ENCODE measurements around the gene WDR73.
A peak's percentile ranks its signal among the peaks of the same experiment; 100 is the strongest.
"Not testable (repeated sequence)": the region's sequence is repeated elsewhere in the genome, so short reads cannot be mapped to it uniquely, and the experiment has no call there.

WDR73 gene

DNA sequence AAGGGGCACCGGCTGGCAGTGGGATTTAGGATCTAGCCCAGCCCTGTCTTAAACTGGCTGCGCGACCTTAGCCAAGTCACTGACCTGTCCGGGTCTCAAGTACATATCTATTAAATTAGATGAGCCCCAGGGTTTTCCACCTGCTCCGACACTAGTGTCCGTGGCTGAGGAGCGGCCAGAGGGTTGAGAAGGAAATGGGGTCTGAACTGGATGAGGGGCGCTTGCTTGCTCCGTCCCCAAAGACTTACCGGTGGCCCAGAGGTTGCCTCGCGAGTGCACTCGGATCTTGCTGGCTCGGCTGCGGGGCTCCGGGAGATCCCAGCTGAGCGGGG is 3.6 kb upstream of the WDR73 start:
- DNase-seq (ENCODE audit: low spot score), result no peak

DNA sequence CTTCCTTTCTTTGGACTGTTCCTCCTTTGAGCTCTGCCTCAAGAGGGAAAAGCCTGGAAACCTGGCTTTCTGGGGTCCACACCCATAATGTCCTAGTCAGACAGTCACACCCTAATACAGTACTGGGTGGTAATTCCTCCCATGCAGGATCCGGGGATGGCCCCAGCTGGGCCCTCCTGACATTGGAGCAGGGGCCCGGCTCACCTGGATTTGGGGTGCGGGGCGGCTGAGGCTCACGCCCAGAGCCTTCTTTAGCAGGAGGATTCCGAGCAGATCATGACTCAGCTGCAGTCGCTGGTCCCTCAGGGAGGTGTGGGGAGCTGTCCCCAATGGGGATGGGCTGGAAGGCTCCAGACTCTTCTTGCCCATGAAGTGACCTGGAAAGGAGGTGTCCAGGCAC is 2.9 kb upstream of the WDR73 start:
- no peak for DNase-seq (ENCODE audit: low spot score)

DNA sequence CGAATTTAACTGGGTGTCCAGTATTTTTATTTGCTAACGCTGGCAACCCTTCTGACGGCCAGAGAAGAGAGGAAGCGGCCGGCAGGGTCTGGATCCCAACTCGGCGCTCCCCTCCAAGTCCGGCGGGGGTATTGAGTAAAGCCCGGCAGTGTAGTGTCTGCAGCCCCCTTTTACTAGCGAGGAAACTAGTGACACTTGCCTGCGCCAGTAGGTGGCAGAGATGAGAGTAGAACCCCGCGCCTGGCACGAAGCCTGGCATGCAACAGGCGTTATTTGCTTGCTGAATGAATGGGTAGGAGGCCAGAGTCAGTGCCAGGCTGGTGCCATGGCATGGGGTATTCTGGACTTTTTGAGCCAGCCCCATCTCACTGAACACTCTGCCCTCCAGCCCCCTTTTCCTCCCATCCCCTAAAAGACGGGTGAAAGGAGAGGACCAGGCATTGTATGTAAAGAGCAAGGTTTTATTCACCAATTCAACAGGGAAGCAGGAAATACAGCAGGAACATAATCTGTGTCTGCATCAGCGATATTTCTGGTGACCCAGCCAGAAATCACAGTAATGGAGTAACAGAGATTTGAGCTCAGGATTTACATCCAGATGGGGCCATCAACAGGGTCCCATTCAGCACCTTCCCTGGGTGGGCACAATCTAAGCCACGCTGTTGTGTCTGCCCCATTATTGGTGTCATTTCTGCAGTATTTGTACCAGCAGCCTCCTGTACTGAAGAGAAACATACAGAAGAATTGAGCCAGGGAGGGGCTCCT is 788 bp upstream of the WDR73 start:
- peak; percentile 93 for DNase-seq (ENCODE audit: low spot score)

DNA sequence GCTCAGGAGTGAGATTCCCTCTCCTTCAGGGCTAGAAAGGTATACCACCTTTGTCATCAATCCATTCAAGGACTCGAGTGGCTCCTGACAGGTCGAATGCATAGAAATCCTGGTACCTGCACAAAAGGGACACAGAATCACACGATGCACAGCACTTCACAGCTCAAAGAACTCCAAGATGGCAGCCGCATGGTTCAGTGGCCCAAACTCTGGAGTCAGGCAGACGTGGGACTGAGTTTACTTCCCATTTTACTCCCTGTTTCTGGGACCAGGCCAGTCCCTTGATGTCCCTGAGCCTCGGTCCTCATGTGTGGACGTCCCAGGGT is 536 bp downstream of the WDR73 start:
- DNase-seq (ENCODE audit: low spot score), result no peak

DNA sequence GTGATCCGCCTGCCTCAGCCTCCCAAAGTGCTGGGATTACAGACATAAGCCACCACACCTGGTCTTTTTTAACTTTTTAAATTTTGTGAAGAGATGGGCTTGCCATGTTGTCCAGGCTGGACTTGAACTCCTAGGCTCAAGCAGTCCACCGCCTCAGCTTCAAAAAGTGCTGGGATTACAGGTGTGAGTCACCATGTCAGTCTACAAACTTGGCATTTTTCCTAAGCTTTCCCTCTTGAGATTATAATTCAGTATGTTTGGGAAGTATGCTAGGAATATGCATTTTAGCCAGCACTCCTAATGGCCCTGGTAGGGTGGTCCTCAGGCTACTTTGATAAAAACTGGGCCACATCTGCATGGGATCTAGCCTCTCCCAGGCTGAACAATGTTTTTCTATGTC is 4.4 kb downstream of the WDR73 start:
- DNase-seq (ENCODE audit: low spot score), result no peak

DNA sequence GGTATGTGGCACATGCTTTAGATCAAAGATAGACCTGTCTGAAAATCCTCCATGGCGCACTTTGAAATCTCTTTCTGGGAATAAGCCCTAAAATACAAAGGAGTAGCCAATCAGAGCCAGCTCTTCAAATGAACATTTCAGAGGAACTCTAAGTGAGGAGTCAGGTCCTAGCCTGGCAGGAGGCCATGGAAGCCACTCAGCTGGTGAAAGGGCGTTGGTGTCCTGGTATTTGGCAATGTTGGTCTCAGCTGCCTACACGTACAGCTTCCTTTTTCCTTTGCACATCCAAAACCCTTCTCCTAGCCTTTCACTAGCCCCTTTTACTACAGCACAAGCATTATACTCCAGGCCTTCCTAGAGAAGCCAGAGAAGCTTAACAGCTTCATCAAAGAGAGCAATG is 5.5 kb downstream of the WDR73 start:
- no peak for DNase-seq (ENCODE audit: low spot score)

DNA sequence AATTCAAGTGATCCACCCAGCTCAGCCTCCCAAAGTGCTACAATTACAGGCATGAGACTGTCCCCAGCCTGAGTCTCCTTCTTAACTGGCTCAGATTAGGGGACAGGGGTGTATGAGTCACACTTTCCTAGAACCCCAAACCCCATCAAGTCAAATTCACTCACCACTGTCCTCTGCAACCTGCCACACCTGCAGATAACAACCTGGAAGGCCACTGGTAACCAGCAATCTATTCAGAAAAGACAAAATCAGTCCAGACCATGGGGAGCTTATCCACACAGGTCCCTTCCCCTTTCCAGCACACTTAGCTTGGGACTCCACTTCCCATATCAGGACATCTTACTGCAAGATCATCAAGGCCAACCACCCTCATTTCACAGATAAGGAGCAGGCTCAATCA is 6.4 kb downstream of the WDR73 start:
- DNase-seq (ENCODE audit: low spot score), result no peak

DNA sequence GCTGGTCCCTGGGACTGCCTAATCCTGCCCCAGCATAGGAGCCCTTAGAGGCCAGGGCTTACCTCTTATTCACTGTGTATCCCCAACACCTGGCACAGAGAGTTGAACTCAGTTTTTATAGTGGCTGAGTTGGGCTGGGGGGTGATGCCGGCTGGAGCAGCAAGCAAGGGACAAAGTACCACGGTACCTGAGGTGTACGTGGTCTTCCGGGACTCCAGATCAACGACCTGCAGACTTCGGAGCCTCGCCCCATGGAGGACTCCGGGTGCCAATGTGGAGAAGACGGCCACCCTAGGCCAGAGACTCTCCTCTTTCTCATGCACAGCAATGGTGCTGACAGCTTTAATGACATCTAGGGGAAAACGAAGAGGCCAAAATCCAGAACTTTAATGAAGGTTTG is 8.1 kb downstream of the WDR73 start:
- no peak for DNase-seq (ENCODE audit: low spot score)

DNA sequence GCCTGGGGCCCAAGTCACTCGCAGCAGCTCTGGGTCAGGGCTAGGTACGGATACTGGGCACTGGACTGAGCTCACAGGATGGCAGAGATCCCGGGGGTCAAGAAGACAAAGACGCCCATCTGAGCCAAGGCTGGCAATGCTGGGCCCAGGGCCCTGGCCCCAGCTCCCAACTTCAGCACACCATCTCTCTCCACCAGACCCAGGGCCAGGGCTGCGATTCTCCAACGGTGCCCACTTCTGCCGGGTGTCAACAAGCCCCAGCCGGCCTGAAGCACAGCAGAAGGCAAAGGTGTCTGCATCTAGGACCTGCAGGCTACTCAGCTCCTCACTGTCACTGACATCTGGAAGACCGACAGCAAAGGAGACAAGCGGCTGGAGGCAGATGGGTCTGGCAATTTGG is 8.6 kb downstream of the WDR73 start:
- DNase-seq (ENCODE audit: low spot score), result no peak

DNA sequence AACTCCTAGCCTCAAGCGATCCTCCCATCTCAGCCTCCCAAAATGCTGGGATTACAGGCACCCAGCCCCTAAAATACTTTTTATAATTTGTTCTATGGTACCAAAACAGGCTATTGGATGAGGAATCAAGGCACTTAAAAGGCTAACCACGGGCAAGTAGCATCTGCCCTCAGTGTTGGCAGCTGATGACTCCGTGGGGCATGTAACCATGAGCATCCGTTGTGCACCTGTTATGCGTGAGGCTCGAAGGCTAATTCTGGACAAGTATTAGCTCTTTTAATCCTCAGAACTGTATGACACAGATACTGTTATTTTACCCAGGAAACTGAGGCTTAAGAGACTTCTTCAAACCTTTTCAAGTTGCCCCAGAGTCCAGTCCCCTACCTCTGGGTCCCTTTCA is 10.2 kb downstream of the WDR73 start:
- DNase-seq (ENCODE audit: low spot score), result no peak

DNA sequence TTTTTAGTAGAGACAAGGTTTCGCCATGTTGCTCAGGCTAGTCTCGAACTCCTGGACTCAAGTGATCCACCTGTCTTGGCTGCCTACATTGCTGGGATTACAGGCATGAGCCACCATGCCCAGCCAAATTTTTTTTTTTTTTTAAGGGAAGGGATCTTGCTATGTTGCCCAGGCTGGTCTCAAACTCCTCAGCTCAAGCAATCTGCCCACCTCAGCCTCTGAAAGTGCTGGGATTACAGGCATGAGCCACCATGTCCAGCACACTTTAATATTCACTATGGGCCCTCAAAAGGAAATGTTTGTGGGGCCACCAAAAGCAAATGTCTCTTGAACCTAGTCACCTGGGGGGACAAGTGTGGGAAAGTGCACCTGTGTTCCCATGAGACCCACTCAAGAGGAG is 11.4 kb downstream of the WDR73 start:
- DNase-seq (ENCODE audit: low spot score), result not testable (repeated sequence)

DNA sequence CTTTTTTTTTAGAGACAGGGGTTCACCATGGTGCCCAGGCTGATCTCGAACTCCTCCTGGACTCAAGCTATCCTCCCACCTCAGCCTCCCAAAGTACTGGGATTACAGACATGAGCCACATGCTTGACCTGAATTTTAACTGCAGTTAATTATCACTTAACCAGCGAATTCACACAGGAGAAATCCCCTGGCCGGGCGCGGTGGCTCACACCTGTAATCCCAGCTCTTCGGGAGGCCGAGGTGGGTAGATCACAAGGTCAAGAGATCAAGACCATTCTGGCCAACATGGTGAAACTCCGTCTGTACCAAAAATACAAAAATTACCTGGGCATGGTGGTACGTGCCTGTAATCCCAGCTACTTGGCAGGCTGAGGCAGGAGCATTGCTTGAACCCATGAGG is 12.2 kb downstream of the WDR73 start:
- DNase-seq (ENCODE audit: low spot score), result not testable (repeated sequence)

DNA sequence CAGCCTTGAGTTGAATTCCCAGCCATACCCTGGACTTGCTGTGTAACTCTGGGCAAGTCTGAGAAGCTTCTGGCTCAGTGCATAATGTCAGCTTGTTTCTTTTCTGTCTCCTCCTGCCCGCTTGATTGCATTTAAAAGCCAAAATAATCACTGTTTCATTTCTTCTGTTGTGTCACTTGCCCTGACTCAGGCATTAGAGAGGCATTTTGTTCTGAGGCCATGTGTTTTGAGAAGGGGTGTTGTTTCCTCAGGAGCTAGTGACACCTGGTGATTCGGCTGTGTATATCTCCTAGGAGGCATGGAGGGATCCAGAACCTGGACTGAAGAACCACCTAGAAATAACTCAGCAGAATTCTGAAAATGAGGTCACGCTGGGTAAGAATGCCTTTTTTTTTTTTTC is 16.0 kb downstream of the WDR73 start:
- DNase-seq (ENCODE audit: low spot score), result peak; percentile 44

DNA sequence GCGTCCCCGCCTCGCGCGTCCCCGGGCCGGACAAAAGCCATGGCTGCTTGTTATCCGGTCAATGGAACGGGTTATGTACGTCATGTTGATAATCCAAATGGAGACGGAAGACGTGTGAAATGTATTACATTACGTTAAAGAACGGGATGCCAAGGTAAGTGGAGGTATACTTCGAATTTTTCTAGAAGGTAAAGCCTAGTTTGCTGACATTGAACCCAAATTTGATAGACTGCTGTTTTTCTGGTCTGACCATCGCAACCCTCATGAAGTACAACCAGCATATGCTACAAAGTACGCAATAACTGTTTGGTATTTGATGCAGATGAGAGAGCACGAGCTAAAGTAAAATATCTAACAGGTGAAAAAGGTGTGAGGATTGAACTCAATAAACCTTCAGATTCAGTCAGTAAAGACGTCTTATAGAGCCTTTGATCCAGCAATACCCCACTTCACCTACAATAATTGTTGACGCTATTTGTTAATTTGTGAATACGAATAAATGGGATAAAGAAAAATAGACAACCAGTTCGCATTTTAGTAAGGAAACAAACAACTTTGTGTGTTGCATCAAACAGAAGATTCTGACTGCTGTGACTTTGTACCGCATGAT is 19.8 kb downstream of the WDR73 start:
- no peak for DNase-seq (ENCODE audit: low spot score)

DNA sequence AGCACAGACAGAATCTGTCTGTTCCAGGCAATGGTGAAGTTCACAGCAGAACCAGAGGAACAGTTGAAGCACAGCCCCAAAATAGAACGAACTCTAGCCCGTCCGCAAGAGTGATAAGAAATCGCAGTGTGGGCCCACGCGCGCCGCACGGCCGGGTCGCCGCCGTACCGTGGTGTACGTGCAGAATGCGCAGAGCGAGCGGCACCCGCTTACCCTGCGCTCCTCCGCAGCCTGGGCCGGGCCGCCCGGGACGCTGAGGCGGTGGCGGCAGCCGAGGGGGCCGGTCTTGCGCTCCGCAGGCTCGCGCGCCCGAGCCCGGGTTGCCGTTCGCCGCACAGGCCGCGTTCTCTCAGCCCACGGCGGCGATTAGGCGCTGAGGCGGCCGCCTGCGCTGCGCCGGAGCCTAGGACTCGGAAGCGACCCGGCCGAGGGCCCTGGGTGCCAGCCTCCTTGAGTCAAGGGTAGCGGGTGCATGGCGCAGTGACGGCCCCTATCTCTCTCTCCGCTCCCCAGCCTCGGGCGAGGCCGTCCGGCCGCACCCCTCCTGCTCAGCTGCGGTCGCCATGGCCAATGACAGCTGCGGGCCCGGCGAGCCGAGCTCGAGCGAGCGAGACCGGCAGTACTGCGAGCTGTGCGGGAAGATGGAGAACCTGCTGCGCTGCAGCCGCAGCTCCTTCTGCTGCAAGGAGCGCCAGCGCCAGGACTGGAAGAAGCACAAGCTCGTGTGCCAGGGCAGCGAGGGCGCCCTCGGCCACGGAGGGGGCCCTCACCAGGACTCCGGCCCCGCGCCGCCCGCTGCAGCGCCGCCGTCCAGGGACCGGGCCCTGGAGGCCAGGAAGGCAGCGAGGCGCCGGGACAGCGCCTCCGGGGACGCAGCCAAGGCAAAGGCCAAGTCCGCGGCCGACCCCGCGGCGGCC is 20.5 kb downstream of the WDR73 start:
- peak; percentile 66 for DNase-seq (ENCODE audit: low spot score)

DNA sequence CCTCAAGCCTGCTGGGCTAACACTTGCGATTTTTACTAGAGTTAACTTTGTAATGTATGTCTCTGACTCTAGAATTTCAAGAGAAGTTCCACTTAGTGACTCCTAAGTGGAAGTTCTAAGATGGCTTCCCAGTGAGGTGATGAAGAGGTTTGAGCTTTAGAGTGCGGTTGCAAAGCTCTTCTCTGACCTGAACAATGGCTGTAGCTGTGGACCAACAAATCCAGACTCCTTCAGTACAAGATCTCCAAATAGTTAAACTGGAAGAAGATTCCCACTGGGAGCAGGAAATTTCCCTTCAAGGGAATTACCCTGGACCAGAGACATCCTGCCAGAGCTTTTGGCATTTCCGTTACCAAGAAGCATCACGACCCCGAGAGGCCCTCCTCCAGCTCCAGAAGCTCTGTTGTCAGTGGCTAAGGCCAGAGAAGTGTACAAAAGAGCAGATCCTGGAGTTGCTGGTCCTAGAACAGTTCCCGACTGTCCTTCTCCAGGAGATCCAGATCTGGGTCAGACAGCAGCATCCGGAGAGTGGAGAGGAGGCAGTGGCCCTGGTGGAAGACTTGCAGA is 22.3 kb downstream of the WDR73 start:
- no peak for DNase-seq (ENCODE audit: low spot score)

DNA sequence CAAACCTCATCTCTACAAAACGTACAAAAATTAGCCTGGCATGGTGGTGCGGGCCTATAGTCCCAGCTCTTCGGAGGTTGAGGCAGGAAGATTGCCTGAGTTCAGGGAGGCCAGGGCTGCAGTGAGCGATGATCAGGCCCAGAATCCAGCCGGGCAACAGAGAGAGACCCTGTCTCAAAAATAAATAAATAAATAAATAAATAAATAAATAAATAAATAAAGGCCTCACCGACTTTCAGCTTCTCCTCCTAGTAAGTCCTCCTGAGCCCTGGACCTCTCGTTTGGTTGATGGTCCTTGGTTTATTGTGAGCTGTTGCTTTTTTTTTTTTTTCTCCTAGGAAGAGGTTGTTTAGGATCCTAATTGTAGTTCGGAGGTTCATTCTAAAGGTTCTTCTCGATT is 25.1 kb downstream of the WDR73 start:
- DNase-seq (ENCODE audit: low spot score), result no peak

DNA sequence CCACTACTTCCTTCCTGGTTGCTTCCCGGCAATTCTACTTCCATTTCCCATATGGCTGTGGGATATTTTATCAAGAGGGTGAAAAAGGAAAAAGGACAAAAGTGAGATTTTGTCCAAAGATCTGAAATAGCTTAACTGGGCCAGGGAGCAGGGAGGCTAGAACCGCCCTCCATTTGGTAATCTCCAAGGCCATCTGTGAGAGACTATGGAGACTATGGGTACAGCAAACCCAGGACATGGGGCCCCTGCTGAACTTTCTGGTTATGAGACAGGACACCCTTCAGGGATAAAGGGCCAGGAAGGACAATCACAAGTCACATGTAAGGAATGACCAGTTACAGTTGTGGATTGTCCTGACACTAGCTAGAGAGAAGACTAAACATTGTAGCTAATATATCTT is 29.0 kb downstream of the WDR73 start:
- no peak for DNase-seq (ENCODE audit: low spot score)

DNA sequence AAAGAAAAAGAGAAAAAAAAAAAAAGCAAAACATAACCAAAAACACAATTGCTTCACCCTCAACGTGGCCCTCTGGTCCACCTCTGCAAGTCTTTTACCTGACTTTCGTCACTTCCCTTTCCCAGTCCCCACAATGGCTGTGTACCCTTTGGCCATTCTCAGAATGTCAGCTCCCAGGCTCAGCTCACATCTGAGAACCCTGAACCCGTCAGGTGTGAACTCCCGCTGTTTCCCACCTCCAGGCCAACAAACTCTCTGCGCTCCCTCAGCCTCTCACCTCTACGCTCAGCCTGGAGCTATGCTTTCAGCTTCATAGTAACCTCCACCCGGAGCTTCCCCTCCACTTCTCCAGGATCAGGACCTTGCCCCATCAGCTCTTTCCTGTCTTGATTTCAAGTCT is 29.7 kb downstream of the WDR73 start:
- no peak for DNase-seq (ENCODE audit: low spot score)

DNA sequence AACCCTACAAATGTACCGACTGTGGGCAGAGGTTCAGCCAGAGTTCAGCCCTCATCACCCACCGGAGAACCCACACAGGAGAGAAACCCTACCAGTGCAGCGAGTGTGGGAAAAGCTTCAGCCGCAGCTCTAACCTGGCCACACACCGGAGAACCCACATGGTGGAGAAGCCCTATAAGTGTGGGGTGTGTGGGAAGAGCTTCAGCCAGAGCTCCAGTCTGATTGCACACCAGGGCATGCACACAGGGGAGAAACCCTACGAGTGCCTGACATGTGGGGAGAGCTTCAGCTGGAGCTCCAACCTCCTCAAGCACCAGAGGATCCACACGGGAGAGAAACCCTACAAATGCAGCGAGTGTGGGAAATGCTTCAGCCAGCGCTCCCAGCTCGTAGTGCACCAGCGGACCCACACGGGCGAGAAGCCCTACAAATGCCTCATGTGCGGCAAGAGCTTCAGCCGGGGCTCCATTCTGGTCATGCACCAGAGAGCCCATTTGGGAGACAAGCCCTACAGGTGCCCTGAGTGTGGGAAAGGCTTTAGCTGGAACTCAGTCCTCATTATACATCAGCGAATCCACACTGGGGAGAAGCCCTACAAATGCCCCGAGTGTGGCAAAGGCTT is 32.6 kb downstream of the WDR73 start:
- DNase-seq (ENCODE audit: low spot score), result no peak

DNA sequence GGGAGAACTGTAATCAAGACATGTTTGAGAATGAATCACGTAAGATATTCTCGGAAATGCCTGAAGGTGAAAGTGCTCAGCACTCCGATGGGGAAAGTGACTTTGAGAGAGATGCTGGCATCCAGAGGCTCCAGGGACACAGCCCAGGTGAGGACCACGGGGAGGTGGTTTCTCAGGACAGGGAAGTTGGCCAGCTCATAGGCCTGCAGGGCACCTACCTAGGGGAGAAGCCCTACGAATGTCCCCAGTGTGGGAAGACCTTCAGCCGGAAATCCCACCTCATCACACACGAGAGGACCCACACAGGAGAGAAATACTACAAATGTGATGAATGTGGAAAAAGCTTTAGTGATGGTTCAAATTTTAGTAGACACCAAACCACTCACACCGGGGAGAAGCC is 33.5 kb downstream of the WDR73 start:
- DNase-seq (ENCODE audit: low spot score), result no peak

DNA sequence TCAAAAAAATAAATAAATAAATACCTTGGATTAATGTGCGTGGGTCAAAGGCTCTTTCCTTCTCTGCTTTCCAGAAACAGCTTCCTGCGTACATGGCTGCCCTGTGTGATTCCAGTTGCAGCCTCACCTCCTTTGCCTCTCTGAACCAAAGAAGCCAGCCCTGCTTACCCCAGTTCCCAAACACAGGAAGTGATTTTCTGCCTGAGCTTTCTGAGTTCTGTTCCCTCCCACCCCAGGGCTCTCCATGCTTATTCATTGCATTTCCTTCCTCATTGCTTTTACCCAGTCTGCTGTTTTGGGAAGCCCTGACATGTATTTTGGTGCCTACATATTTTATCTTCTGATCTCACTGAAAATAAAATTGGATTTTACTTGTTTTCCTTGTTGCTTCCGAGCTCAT is 37.8 kb downstream of the WDR73 start:
- DNase-seq (ENCODE audit: low spot score), result no peak

DNA sequence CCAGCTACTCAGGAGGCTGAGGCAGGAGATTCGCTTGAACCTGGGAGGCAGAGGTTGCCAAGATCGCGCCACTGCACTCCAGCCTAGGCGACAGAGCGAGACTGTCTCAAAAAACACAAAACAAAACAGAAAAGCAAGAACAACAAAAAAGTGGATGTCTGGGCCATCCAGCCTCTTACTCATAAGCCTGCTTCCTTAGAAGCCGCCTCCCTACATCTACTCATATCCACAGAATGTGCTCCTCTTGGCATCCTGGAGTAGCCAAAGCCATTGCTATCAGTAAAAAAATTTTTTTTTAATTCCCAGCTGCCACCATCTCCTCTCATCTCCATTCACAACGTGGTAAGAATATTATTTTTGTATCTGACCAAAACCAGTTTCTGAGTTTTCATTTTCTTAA is 42.5 kb downstream of the WDR73 start:
- DNase-seq (ENCODE audit: low spot score), result no peak

Measured in NAMALWA (cell line).